Measurements from ENCODE around the gene CEL. TPM values are rescaled to one million over a fixed set of nuclear protein-coding genes. Genes with fewer than 3 reads are reported as not detected.

CEL gene
- total and polyA plus RNA-seq, 3 donors from 2014 or later: 2.1 to 2.6 (median 2.4) TPM

DNA sequence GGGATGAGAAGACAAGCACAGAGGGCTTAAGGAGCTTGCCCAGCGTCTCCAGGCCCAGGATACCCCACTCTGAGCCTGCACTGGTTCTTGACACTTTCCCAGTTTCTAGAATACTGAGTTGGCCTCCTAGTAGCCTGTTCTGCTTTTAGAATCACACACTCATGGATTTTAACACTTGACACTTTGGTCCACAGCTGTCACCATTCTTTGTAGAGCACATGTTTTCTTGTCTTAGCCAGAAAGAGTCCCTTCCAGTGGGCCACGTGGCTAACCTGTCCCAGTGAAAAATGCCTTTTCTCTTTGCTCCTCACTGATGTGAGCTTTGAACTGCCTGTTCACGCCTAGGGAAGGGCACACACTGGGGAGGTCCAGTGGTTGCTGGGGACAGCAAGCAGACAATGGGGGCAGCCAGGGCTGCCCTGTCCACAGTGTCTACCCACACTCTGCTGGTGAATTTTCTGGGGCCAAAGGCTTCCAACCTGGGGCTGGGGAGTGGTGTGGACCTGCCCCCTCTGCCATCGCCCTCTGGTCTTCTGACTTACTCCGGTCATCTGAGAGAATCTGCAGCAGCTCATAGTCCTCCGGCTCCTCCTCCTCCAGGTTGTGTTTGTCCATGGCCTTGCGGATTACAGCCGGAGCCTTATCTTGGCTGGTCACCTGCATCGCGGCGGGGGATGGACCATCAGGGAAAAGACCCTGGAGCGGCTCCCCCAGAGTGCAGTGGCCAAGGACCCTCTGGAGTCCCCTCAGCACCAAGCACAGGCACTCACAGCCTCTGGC, 38.1 kb downstream of the CEL start:
- Histone ChIP-seq H3K4me3 (no peak overlapping the region), H3K27me3 (no peaks in the 10 kb centered on the region), H3K9me3 (no peaks in the 10 kb centered on the region), H3K27ac (no peak overlapping the region), H3K4me1 (no peaks in the 10 kb centered on the region), H3K36me3 (ENCODE audit: low read depth, missing control alignments) (no peaks in the 10 kb centered on the region)
- intact Hi-C loops (cut with DNase I; ENCODE audit: low total_unique reads): no loop called here
- TF ChIP-seq, protein P1, sequence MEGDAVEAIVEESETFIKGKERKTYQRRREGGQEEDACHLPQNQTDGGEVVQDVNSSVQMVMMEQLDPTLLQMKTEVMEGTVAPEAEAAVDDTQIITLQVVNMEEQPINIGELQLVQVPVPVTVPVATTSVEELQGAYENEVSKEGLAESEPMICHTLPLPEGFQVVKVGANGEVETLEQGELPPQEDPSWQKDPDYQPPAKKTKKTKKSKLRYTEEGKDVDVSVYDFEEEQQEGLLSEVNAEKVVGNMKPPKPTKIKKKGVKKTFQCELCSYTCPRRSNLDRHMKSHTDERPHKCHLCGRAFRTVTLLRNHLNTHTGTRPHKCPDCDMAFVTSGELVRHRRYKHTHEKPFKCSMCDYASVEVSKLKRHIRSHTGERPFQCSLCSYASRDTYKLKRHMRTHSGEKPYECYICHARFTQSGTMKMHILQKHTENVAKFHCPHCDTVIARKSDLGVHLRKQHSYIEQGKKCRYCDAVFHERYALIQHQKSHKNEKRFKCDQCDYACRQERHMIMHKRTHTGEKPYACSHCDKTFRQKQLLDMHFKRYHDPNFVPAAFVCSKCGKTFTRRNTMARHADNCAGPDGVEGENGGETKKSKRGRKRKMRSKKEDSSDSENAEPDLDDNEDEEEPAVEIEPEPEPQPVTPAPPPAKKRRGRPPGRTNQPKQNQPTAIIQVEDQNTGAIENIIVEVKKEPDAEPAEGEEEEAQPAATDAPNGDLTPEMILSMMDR (IDR thresholded peaks at IDR 0.05): no peak
- TF ChIP-seq POLR2A (IDR thresholded peaks at IDR 0.05): no peak
- no peak for DNase-seq
- 81 to 83% methylated on average over 3 to 12 of the region's 12 CpGs for WGBS, 2 donors

DNA sequence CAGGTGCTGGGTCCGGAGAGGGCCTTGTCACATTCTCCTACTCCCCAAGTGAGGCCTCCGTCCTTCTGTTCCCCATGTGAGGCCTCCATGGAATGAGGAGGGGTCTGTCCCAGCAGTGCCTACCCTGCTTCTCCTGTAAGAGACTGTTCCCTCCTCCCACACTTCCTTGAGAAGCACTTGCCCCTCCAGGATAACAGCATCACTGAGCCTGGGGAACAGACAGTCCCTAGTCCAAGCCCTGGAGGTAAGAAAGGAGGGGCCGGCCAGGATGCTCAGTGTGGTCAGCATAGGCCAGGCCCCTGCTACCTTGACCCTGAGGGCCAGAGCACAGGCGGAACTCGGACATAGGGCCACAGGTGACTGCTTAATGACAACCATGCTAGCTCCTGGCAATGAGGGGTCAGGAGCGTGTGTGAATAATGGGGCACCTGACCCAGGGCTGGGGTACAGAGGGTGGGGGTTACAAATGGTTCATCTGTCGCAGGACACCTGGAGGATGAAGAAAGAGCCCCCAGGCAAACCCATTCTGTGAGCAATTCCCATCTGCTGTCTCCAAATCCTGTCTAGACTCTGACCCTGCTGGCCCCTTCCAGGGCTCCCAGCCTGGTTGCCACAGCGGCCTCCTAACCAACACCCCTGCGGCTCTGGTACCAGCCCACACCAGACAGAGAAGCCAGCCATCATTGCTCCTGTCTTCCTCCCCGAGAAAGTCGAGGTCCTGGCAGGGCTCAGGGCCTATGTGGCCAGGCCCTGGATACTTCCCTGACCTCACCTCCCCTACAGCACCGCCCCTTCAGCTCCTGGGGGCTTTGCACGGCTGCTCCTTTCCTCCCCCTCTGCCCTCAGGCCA, 39.0 kb downstream of the CEL start:
- Histone ChIP-seq H3K27ac (no peak overlapping the region), H3K9me3 (no peaks in the 10 kb centered on the region), H3K27me3 (no peaks in the 10 kb centered on the region), H3K36me3 (ENCODE audit: low read depth, missing control alignments) (no peaks in the 10 kb centered on the region), H3K4me3 (no peak overlapping the region), H3K4me1 (no peaks in the 10 kb centered on the region)
- TF ChIP-seq POLR2A (IDR thresholded peaks at IDR 0.05): no peak
- 89% methylated on average over 11 to 13 of the region's 13 CpGs for WGBS, 2 donors
- DNase-seq: no peak
- intact Hi-C loops (cut with DNase I; ENCODE audit: low total_unique reads): no loop called here

DNA sequence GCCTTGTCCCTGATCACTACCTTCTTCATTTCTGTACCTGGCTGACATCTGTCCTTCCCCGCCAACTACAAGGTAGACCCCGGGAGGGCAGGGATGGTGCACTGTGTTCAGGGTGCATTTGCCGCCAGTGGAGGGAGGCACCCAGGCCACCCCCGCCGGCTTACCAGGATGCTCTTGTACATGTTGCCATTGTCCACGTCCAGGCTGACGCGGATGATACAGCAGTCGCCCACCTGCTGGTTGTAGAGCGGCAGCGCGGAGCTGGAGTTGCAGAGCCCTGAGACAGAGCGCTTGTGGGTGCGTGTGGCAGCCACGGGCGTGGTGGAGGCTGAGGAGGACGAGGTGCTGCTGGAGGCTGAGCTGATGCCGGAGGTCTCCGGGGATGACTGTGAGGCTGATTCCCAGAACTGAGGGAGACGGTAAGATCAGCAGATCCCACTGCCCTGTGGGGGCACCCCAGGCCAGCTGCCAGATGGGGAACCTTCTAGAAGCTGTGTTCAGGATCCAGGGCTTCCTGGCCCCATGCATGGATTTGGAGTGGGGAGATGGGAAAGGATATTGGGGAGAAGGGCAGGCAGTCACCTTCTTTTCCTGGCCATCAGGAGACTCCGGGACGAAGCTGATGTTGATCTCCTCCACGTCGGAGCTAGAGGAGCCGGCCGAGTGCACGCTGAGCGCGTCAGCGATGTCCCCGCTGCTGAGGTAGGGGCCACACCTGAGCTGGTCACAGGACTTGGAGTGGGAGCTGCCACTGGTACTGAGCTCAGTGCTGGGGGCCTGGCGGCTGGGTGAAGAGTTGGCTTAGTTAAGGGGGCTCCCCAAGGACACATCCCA, 39.8 kb downstream of the CEL start:
- no peaks in the 10 kb centered on the region for H3K9me3 ChIP-seq
- no peak overlapping the region for H3K4me3 ChIP-seq
- no peak overlapping the region for H3K27ac ChIP-seq
- no peak for TF ChIP-seq POLR2A (IDR thresholded peaks at IDR 0.05)
- TF ChIP-seq, protein P1 (IDR thresholded peaks at IDR 0.05): no peak
- DNase-seq: no peak
- no peaks in the 10 kb centered on the region for H3K4me1 ChIP-seq
- no peaks in the 10 kb centered on the region for H3K27me3 ChIP-seq
- H3K36me3 ChIP-seq (ENCODE audit: low read depth, missing control alignments): no peaks in the 10 kb centered on the region
- intact Hi-C loops (cut with DNase I; ENCODE audit: low total_unique reads): loop anchor here (2.0 kb wide), 1 partner anchor 43 kb away; no protein-coding TSS in a partner anchor
- WGBS, 2 donors: 93 to 97% methylated on average over 25 to 32 of the region's 32 CpGs

DNA sequence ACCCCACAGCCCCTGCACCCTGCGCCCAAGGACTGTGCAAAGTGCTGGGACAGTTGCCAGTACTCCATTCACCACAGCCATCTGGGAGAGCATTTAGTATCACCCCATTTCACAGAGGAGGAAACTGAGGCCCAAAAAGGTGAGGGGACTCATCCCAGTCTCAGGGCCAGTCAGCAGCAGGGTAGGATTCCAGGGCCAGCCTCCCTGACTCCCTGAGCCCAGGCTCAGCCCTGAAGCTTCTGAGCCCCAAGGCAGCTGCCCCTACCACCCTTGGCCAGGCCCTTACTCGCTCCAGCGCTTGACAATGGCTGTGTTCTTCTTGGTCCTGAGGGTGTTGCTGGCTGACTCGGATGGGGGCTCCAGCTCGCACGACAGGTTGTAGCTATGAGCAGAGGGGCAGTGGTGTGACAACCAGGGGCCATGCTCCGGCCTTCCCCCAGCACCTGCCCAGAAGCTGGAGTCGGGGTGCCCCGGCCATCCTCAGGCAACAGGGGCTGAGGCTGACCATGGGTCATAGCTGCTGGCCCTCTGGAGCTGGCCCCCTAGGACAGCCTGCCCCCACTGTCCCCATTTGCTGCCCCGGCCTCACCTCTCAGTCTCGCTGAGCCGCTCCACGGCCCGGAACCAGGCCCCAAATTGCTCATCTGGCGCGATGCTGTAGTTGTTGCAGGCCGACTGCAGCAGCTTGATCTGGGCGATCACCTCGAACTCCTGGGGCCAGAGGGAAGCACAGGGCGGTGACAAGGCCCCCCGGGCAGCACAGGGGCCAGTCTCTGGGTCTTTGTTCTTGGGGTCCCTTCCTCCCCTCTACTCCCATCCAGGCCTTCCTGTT, 40.6 kb downstream of the CEL start:
- TF ChIP-seq, protein P1 (IDR thresholded peaks at IDR 0.05): no peak
- no peak for TF ChIP-seq POLR2A (IDR thresholded peaks at IDR 0.05)
- no peak overlapping the region for H3K4me3 ChIP-seq
- no peaks in the 10 kb centered on the region for H3K27me3 ChIP-seq
- H3K4me1 ChIP-seq: no peaks in the 10 kb centered on the region
- H3K9me3 ChIP-seq: no peaks in the 10 kb centered on the region
- no peak overlapping the region for H3K27ac ChIP-seq
- intact Hi-C loops (cut with DNase I; ENCODE audit: low total_unique reads): loop anchor here (2.0 kb wide), 1 partner anchor 42 kb away; no protein-coding TSS in a partner anchor
- 93 to 97% methylated on average over 13 to 21 of the region's 21 CpGs for WGBS, 2 donors
- no peaks in the 10 kb centered on the region for H3K36me3 ChIP-seq (ENCODE audit: low read depth, missing control alignments)
- DNase-seq: no peak

Data from testis (tissue), 3 donors.